DND-41 (cell line): ENCODE results near the gene NPHP4.

Source experiments
- EZH2 ChIP-seq: IDR thresholded peaks from 3 replicates; pipeline ENCODE4 v1.6.1; 2012; ENCODE audit warnings: borderline replicate concordance, low read depth, mild to moderate bottlenecking, moderate library complexity, low read length, inconsistent platforms; ENCODE audit not compliant: severe bottlenecking
- TF ChIP-seq, protein P1 (sequence below): IDR thresholded peaks from 2 replicates; pipeline ENCODE4 v1.5.1; 2012; ENCODE audit warnings: borderline replicate concordance, low read length, moderate library complexity, mild to moderate bottlenecking; ENCODE audit not compliant: poor library complexity, severe bottlenecking; ENCODE audit errors: extremely low read depth

DNA sequence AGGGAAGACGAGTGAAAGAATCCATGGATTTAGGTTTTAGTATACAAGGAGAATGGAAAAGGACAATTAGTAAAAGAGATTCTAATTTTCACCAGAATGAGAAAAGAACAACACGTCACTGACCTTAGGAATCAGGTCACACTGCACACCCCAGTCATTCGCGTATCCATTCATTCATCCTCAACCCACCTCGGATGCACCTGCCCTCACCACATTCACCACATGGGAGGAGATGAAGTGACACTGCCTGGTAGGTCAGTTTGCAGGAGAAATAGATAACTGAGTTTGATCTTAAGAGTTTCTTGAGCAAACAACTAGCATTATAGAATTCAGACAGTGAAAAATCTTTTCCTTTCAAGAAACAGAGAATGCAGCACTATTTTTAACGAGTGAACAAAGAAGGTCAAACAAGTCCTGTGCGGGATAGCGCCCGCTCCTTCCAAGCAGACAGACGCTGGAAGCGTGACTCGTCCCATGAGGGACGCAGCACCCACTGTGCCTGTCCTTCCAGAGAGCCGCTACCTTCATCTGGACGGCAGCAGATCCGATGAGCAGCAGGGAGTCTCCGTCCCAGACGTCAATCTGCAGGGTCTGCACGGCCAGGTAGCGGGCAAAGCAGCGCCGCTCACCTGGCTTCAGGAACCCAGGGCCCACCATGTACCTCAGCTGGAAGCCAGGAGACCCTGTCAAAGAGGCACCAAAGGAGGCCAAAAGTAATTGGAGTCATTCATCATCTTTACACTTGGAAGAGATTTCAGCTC, 101.7 kb downstream of the NPHP4 start:
- TF ChIP-seq, protein P1, sequence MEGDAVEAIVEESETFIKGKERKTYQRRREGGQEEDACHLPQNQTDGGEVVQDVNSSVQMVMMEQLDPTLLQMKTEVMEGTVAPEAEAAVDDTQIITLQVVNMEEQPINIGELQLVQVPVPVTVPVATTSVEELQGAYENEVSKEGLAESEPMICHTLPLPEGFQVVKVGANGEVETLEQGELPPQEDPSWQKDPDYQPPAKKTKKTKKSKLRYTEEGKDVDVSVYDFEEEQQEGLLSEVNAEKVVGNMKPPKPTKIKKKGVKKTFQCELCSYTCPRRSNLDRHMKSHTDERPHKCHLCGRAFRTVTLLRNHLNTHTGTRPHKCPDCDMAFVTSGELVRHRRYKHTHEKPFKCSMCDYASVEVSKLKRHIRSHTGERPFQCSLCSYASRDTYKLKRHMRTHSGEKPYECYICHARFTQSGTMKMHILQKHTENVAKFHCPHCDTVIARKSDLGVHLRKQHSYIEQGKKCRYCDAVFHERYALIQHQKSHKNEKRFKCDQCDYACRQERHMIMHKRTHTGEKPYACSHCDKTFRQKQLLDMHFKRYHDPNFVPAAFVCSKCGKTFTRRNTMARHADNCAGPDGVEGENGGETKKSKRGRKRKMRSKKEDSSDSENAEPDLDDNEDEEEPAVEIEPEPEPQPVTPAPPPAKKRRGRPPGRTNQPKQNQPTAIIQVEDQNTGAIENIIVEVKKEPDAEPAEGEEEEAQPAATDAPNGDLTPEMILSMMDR = no peak
- no peak for TF ChIP-seq EZH2
